HepG2 (cell line): Measurements from ENCODE around the gene C2orf81. TPM values are rescaled to one million over a fixed set of nuclear protein-coding genes. Genes with fewer than 3 reads are reported as not detected.

ENCODE experiments used
- CBX5 ChIP-seq: sonication (generic); formaldehyde crosslinking; IDR thresholded peaks from 2 replicates; pipeline ENCODE4 v1.4.0; 2020; ENCODE audit warnings: missing genetic modification reagents, borderline replicate concordance
- ESRRA ChIP-seq: sonication (generic); formaldehyde crosslinking; IDR thresholded peaks from 2 replicates; pipeline ENCODE4 v1.5.1; 2020; ENCODE audit warnings: mild to moderate bottlenecking, low read depth, missing genetic modification reagents
- FIP1L1 ChIP-seq: fragments of 200-400 bp; formaldehyde crosslinking; IDR thresholded peaks from 2 replicates; pipeline ENCODE4 v1.6.1; 2018; ENCODE audit warnings: low read depth, mild to moderate bottlenecking, low read length, moderate library complexity, borderline replicate concordance; ENCODE audit not compliant: insufficient read depth
- GATAD1 ChIP-seq: IDR thresholded peaks from 2 replicates; pipeline ENCODE4 v1.6.1; 2016; ENCODE audit warnings: missing genetic modification reagents, missing compliant biosample characterization
- GMEB1 ChIP-seq: sonication (generic); formaldehyde crosslinking; IDR thresholded peaks from 2 replicates; pipeline ENCODE4 v1.5.1; 2020; ENCODE audit warnings: missing genetic modification reagents, mild to moderate bottlenecking, borderline replicate concordance
- KDM2A ChIP-seq: sonication (generic); formaldehyde crosslinking; IDR thresholded peaks from 2 replicates; pipeline ENCODE4 v1.4.0; 2020; ENCODE audit warnings: low read depth, missing genetic modification reagents, borderline replicate concordance
- MLX ChIP-seq: IDR thresholded peaks from 2 replicates; pipeline ENCODE4 v1.6.1; 2016
- MZF1 ChIP-seq: sonication (generic); formaldehyde crosslinking; IDR thresholded peaks from 2 replicates; pipeline ENCODE4 v1.8.1; 2023; ENCODE audit warnings: mild to moderate bottlenecking, missing genetic modification reagents, borderline replicate concordance
- NFE2 ChIP-seq: sonication (generic); formaldehyde crosslinking; IDR thresholded peaks from 2 replicates; pipeline ENCODE4 v1.4.0; 2020; ENCODE audit warnings: missing genetic modification reagents
- PLRG1 ChIP-seq: fragments of 450-650 bp; conservative IDR thresholded peaks from 2 replicates; pipeline ENCODE4 v1.6.1; 2016
- PREB ChIP-seq: sonication (generic); formaldehyde crosslinking; IDR thresholded peaks from 2 replicates; pipeline ENCODE4 v1.4.0; 2020; ENCODE audit warnings: missing genetic modification reagents
- SIN3A ChIP-seq: IDR thresholded peaks from 2 replicates; pipeline ENCODE4 v1.6.1; 2011; ENCODE audit warnings: low read depth, mild to moderate bottlenecking, control low read depth, low read length, borderline replicate concordance
- SIX1 ChIP-seq: sonication (generic); formaldehyde crosslinking; IDR thresholded peaks from 2 replicates; pipeline ENCODE4 v1.4.0; 2020; ENCODE audit warnings: missing genetic modification reagents, borderline replicate concordance
- SNAI1 ChIP-seq: sonication (generic); formaldehyde crosslinking; IDR thresholded peaks from 2 replicates; pipeline ENCODE4 v1.5.0; 2020; ENCODE audit warnings: mild to moderate bottlenecking, missing genetic modification reagents, borderline replicate concordance
- SP1 ChIP-seq, 2 experiments: fragments of 450-650 bp in 1 of 2; sonication (generic) in 1 of 2; formaldehyde crosslinking in 1 of 2; IDR thresholded peaks; 2 replicates each; pipeline versions ENCODE4 v1.4.0 to v1.6.1; 2016 to 2020; ENCODE audit warnings: missing genetic modification reagents in 1 of 2
- SRSF4 ChIP-seq: fragments of 200-400 bp; formaldehyde crosslinking; IDR thresholded peaks from one replicate; pipeline ENCODE4 v1.6.1; 2018; ENCODE audit warnings: mild to moderate bottlenecking, low read depth, low read length, moderate library complexity; ENCODE audit not compliant: poor library complexity, severe bottlenecking
- U2AF1 ChIP-seq: fragments of 200-400 bp; formaldehyde crosslinking; optimal IDR thresholded peaks from 2 replicates; pipeline ENCODE3; 2017; ENCODE audit warnings: mild to moderate bottlenecking, low read depth, low read length
- ZBTB20 ChIP-seq: sonication (generic); formaldehyde crosslinking; IDR thresholded peaks from 2 replicates; pipeline ENCODE4 v1.8.1; 2023; ENCODE audit warnings: missing genetic modification reagents, low read depth, mild to moderate bottlenecking, borderline replicate concordance
- ZNF543 ChIP-seq: sonication (generic); formaldehyde crosslinking; IDR thresholded peaks from 2 replicates; pipeline ENCODE4 v1.4.0; 2020; ENCODE audit warnings: mild to moderate bottlenecking, missing genetic modification reagents
- ZNF678 ChIP-seq: sonication (generic); formaldehyde crosslinking; IDR thresholded peaks from 2 replicates; pipeline ENCODE4 v1.4.0; 2020; ENCODE audit warnings: mild to moderate bottlenecking, missing genetic modification reagents
- ZSCAN5A ChIP-seq: sonication (generic); formaldehyde crosslinking; IDR thresholded peaks from 2 replicates; pipeline ENCODE4 v1.8.0; 2022; ENCODE audit warnings: mild to moderate bottlenecking, missing genetic modification reagents, borderline replicate concordance
- polyA plus RNA-seq, 8 experiments: library from polyadenylated mRNA; depleted of rRNA in 3 of 8; stranded (reverse) in 7 of 8; unstranded in 1 of 8; fragments of >200 nt; fragmentation: Illumina TruSeq in 4 of 8; extraction: Trizol in 4 of 8; gene quantifications; 2 replicates each; pipeline versions ENCODE4 v1.2.1 to v1.2.3, GENCODE V29; 2011 to 2016; ENCODE audit warnings: low read depth in 4 of 8, missing spikeins in 1 of 8, mixed read lengths in 1 of 8; ENCODE audit not compliant: insufficient read depth in 1 of 8
- total RNA-seq, 5 experiments: library from RNA; depleted of rRNA; stranded (reverse); fragments of >200 nt; fragmentation: Illumina TruSeq; extraction: Trizol; gene quantifications; 2 replicates each; pipeline ENCODE4 v1.2.3, GENCODE V29; 2016; ENCODE audit warnings: low read depth in 1 of 5
- TF ChIP-seq, protein P1 (sequence below): sonication (generic); formaldehyde crosslinking; IDR thresholded peaks from 2 replicates; pipeline ENCODE4 v1.5.0; 2020; ENCODE audit warnings: mild to moderate bottlenecking, missing genetic modification reagents

The C2orf81 gene
- total and polyA plus RNA-seq, 2 of the 13 experiments (the other 11 are each of a cell fraction or from before 2014, with no cell fraction given) = 0.15 to 0.17 TPM

GRCh38 chr2:74461187-74462053 lies 40.0 kb upstream of the C2orf81 start (continued):
- TF ChIP-seq ZNF678 (CRISPR knock-in tag) (no peak), CBX5 (CRISPR knock-in tag) (peak; percentile 23; the same call in 1 of the 2 replicates), SIX1 (no peak), SNAI1 (CRISPR knock-in tag) (no peak), MLX (CRISPR knock-in tag) (no peak), SIN3A (no peak), SP1 (IDR thresholded peaks at IDR 0.05) (no peak), SP1 (CRISPR knock-in tag; IDR thresholded peaks at IDR 0.05) (no peak), GATAD1 (CRISPR knock-in tag) (no peak), ZNF543 (CRISPR knock-in tag) (no peak), MZF1 (CRISPR knock-in tag) (no peak), GMEB1 (CRISPR knock-in tag) (0 out of 2 replicates have a peak, but pooled peaks have one; percentile 39), KDM2A (CRISPR knock-in tag) (peak; percentile 20; the same call in 1 of the 2 replicates), ZSCAN5A (CRISPR knock-in tag) (no peak), ZBTB20 (no peak), ESRRA (CRISPR knock-in tag) (no peak), FIP1L1 (0 out of 2 replicates have a peak, but pooled peaks have one; percentile 27), PREB (CRISPR knock-in tag) (no peak), U2AF1 (no peak), PLRG1 (no peak), SRSF4 (no peak), NFE2 (CRISPR knock-in tag) (no peak)
- TF ChIP-seq, protein P1, sequence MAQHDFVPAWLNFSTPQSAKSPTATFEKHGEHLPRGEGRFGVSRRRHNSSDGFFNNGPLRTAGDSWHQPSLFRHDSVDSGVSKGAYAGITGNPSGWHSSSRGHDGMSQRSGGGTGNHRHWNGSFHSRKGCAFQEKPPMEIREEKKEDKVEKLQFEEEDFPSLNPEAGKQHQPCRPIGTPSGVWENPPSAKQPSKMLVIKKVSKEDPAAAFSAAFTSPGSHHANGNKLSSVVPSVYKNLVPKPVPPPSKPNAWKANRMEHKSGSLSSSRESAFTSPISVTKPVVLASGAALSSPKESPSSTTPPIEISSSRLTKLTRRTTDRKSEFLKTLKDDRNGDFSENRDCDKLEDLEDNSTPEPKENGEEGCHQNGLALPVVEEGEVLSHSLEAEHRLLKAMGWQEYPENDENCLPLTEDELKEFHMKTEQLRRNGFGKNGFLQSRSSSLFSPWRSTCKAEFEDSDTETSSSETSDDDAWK (CRISPR knock-in tag) = no peak
